Raji (cell line): ENCODE results near the gene TRIP4.
A peak's percentile ranks its signal among the peaks of the same experiment; 100 is the strongest.

Source experiments
- POLR2A ChIP-seq: IDR thresholded peaks from 2 replicates; pipeline ENCODE4 v1.6.1; 2011; ENCODE audit warnings: low read depth, low read length, control low read depth; ENCODE audit not compliant: insufficient read depth

Gene TRIP4

DNA sequence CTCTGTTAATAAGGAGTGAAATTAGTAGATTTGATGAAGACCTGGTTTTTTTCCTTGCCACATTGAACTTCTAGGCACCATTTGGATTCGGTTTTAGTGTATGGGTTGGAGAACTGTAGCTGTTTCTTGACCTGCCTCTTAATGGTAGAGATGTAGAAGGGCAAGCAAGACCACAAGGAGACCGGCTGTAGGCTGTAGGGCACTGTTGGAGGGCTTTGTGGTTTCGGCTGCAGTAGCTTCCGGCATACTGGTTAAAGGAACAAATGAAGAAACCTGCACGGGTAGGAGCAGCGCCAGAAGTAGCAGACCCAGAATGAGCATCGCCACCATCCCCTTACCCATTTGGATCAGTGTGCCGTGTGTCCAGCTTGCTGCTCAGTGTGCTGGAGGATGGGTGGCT is 14.3 kb upstream of the TRIP4 start:
- TF ChIP-seq POLR2A: no peak

DNA sequence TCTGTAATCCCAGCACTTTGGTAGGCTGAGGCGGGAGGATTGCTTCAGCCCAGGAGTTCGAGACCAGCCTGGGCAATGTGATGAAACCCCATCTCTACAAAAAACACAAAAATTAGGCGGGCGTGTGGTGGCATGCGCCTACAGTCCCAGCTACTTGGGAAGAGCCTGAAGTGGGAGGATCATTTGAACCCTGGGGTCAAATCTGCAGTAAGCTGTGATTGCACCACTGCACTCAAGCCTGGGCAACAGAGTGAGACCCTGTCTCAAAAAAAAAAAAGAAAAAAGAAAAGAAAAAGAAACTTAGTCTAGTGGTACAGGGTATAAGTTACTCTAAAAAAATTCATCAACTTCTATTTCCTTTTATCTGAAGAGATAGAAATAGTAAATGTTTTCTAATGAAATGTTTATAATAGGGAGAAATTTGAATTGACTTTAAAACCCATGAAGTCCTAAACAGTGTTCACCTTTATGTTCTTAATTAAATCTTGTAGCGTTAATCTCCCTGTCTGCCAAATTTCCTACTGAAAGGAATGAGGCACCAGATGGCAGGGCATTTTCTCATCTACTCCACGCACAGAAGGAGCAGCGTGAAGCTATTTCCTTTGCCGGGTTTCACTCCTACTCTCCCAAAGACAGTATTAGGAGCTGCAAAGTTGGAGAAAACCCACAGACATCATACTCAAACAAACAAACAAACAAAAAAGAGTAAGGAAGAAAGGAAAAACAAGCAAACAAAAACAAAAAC is 8.2 kb upstream of the TRIP4 start:
- no peak for TF ChIP-seq POLR2A

DNA sequence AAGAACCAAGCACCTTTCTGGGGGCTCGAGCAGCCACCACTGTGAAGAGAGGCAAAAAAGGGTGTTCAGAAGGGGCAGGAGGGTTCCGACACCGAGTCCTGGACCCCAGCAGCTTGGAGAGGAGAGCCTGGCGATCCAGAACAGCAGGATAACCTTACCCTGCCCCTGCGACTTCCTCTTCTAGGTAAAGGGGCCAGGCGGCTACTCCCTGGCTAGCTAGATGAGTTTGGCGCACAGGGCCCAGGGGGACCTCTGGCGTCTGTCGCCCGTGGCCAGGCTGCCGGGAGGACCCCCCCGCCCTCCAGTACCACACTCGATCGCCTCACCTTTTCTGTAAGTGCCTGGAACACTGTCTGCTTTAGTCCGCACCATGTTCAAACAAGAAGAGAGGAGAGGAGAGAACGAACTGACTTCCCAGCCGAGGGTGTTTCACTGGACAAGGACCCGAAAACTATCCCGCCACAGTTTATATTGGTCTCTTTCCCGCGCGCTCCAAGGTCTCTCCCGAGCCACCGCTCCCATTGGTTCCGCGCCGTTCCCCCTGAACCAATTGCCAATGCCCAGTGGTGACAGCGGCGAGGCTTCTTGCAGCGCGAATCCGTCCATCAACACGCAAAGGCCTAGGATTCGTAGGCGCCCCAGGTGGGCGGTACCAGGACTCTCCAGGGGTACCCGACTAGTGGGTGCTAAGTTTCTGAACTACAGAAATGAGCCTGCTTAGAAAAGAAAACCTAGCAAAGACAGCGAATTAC is 6.5 kb upstream of the TRIP4 start, which contains the start of gene PCLAF:
Gene PCLAF (minus strand): TSS at position 442 of the 752 bp plus-strand sequence. CDS start 70 bp downstream, at position 372.
- TF ChIP-seq POLR2A: peak; percentile 92

GRCh38 chr15:64383760-64384159 is 3.9 kb upstream of the TRIP4 start:
- no peak for TF ChIP-seq POLR2A

- no peak for TF ChIP-seq POLR2A
These were observed 1.3 kb upstream of the TRIP4 start for GRCh38 chr15:64386291-64386690.

DNA sequence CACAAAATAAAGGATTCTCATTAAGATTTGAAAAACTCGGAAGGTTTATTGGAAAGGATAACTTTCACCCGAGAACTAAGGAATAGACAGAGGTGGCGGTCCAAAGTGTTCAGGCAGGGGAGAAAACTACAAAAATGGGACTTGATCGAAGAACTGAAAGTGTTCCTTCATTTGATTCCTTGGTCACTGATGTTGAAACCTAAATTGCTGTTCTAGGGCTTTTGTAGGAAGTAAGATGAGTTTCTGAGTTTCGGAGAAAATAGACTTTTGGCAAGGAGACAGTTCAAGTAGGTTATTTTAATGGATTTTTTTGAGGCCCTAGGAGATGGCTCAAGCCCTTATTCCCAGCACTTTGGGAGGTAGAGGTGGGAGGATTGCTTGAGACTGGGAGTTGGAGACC is 1.4 kb downstream of the TRIP4 start:
- no peak for TF ChIP-seq POLR2A

DNA sequence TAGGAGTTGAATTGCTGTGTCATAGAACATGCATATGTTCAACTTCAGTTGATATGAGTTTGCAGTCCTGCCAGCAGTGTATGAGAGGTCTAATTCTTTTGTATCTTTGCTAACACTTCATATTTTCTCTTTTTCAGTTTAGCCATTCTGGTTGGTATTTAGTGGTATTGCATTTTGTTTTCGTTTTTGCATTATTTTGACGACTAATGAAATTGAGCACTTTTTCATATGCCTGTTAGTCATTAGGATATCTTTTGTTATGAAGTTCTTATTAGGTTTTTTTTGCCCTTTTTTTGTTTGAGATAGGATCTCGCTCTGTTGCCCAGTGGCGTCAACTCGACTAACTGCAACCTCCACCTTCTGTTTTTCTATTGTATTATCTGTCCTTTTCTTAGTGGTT is 9.2 kb downstream of the TRIP4 start:
- TF ChIP-seq POLR2A: no peak

- TF ChIP-seq POLR2A: no peak
These were observed 10.9 kb downstream of the TRIP4 start for GRCh38 chr15:64398575-64398974.

GRCh38 chr15:64400583-64400982 is 12.9 kb downstream of the TRIP4 start:
- no peak for TF ChIP-seq POLR2A

- TF ChIP-seq POLR2A: no peak
These were observed 24.6 kb downstream of the TRIP4 start for GRCh38 chr15:64412216-64412615.

DNA sequence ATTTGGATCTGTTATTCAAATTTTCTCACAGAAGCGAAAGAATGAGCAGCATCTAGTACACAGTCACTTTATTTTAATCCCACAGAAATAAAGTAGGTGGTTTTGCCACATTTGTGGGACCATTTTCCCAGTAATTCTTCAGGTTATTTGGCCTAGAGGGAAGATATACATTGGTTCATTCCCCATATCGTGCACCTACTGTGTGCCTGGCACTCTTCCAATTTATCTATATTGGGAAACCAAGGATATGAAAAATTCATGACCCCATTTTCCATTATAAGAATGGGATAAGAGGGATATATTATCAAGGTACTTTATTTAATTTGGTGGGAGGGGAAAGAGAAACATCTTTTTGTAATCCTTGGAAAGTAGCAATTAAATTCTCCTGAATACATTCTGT is 35.1 kb downstream of the TRIP4 start:
- no peak for TF ChIP-seq POLR2A

- no peak for TF ChIP-seq POLR2A
These were observed 36.3 kb downstream of the TRIP4 start for GRCh38 chr15:64423970-64424369.

GRCh38 chr15:64425221-64425620 is 37.6 kb downstream of the TRIP4 start:
- TF ChIP-seq POLR2A: no peak

GRCh38 chr15:64426845-64427465 is 39.3 kb downstream of the TRIP4 start:
- TF ChIP-seq POLR2A: no peak

- no peak for TF ChIP-seq POLR2A
These were observed 41.8 kb downstream of the TRIP4 start for GRCh38 chr15:64429448-64429847.
